H1 (cell line): ENCODE data around the gene DIP2C. TPM values are rescaled to one million over a fixed set of nuclear protein-coding genes. Genes with fewer than 3 reads are reported as not detected.

Source experiments
- CTCF ChIA-PET: fragments of 300-600 bp; sonication (Branson Sonifier 250); formaldehyde crosslinking; loops from one replicate; lab custom pipeline; 2021; ENCODE audit not compliant: partially characterized antibody; lab: Charles Lee
- POLR2A ChIA-PET: fragments of 300-600 bp; sonication (Branson Sonifier 250); formaldehyde crosslinking; loops from one replicate; lab custom pipeline; 2021; ENCODE audit warnings: inconsistent platforms; ENCODE audit not compliant: partially characterized antibody; lab: Charles Lee
- DNase-seq, 2 experiments: peaks; one replicate each; pipeline versions ENCODE4 v3.0.0 to v3.0.0-alpha.2; 2010 to 2022; ENCODE audit warnings: low spot score in 2 of 2, low read depth in 1 of 2, mixed read lengths in 1 of 2
- FAIRE-seq: peaks from 2 replicates; lab custom pipeline; 2011; peaks lifted over from hg19 to GRCh38; lab: Jason Lieb, UNC
- H2AFZ ChIP-seq: 2 replicates; pipeline ENCODE4 v1.8.1; 2012; ENCODE audit warnings: low read length, inconsistent platforms
- H2AK5ac ChIP-seq: 2 replicates; pipeline ENCODE4 v1.6.1; 2013; ENCODE audit warnings: low read depth, low read length
- H2BK120ac ChIP-seq: replicated peaks from 2 replicates; pipeline ENCODE3; 2013; ENCODE audit warnings: low read depth, low read length, inconsistent platforms
- H2BK12ac ChIP-seq: 2 replicates; pipeline ENCODE4 v1.6.1; 2013; ENCODE audit warnings: low read depth, low read length
- H2BK15ac ChIP-seq: 2 replicates; pipeline ENCODE4 v1.6.1; 2013; ENCODE audit warnings: low read length
- H2BK20ac ChIP-seq: 2 replicates; pipeline ENCODE4 v1.6.1; 2013; ENCODE audit warnings: low read length
- H2BK5ac ChIP-seq: 2 replicates; pipeline ENCODE4 v1.6.1; 2013; ENCODE audit warnings: low read depth, low read length
- H3K14ac ChIP-seq: 2 replicates; pipeline ENCODE4 v1.6.1; 2013; ENCODE audit warnings: inconsistent platforms; ENCODE audit not compliant: insufficient read length
- H3K18ac ChIP-seq: 2 replicates; pipeline ENCODE4 v1.6.1; 2013; ENCODE audit warnings: low read length; ENCODE audit errors: extremely low read depth
- H3K23ac ChIP-seq: 2 replicates; pipeline ENCODE4 v1.6.1; 2013; ENCODE audit warnings: inconsistent platforms; ENCODE audit not compliant: insufficient read length
- H3K23me2 ChIP-seq: 2 replicates; pipeline ENCODE4 v1.6.1; 2013; ENCODE audit warnings: low read depth, low read length
- H3K27ac ChIP-seq: 2 replicates; pipeline ENCODE4 v1.6.1; 2011; ENCODE audit warnings: low read depth, low read length, inconsistent platforms
- H3K27me3 ChIP-seq, 4 experiments: replicated peaks in 1 of 4; 1 replicate in 1 of 4; 2 replicates in 3 of 4; pipeline versions ENCODE4 v1.6.1 to v1.8.1; 2011 to 2013; ENCODE audit warnings: low read length in 3 of 4, mild to moderate bottlenecking in 3 of 4, inconsistent platforms in 2 of 4, mixed read lengths in 2 of 4, moderate library complexity in 1 of 4; ENCODE audit not compliant: control insufficient read depth in 3 of 4, insufficient read depth in 3 of 4; ENCODE audit errors: extremely low read depth in 1 of 4
- H3K36me3 ChIP-seq, 4 experiments: 2 replicates each; pipeline versions ENCODE4 v1.6.1 to v1.8.1; 2011 to 2013; ENCODE audit warnings: mild to moderate bottlenecking in 4 of 4, low read length in 3 of 4, moderate library complexity in 2 of 4, control low read depth in 1 of 4, inconsistent platforms in 1 of 4; ENCODE audit not compliant: insufficient read depth in 4 of 4, control insufficient read depth in 2 of 4
- H3K4ac ChIP-seq: replicated peaks from 2 replicates; pipeline ENCODE3; 2013; ENCODE audit warnings: low read length, low read depth, mixed read lengths, inconsistent platforms; ENCODE audit not compliant: insufficient read length
- H3K4me1 ChIP-seq, 4 experiments: replicated peaks in 1 of 4; 1 replicate in 1 of 4; 2 replicates in 3 of 4; pipeline versions ENCODE4 v1.6.1 to v1.8.1; 2011 to 2013; ENCODE audit warnings: low read length in 3 of 4, inconsistent platforms in 2 of 4, mixed read lengths in 1 of 4; ENCODE audit not compliant: insufficient read depth in 4 of 4, control insufficient read depth in 3 of 4
- H3K4me2 ChIP-seq, 2 experiments: 2 replicates each; pipeline versions ENCODE4 v1.6.1 to v1.8.1; 2011 to 2013; ENCODE audit warnings: low read depth in 2 of 2, low read length in 2 of 2, control low read depth in 1 of 2, inconsistent platforms in 1 of 2, mild to moderate bottlenecking in 1 of 2; ENCODE audit not compliant: insufficient read depth in 1 of 2
- H3K4me3 ChIP-seq, 4 experiments: fragments of 200-600, 300-600 bp in 1 of 4; sonication (generic), shearing (Covaris generic), sonication (Bioruptor Twin) in 1 of 4; 2 replicates each; pipeline versions ENCODE4 v1.5.1 to v1.8.1; 2011 to 2016; ENCODE audit warnings: low read length in 4 of 4, low read depth in 3 of 4, control low read depth in 2 of 4, inconsistent platforms in 2 of 4, mild to moderate bottlenecking in 2 of 4, mixed read lengths in 1 of 4, moderate library complexity in 1 of 4; ENCODE audit not compliant: insufficient read depth in 2 of 4; ENCODE audit errors: extremely low read depth in 1 of 4
- H3K56ac ChIP-seq: replicated peaks from 2 replicates; pipeline ENCODE3; 2013; ENCODE audit warnings: low read depth, mild to moderate bottlenecking, mixed read lengths, low read length, inconsistent platforms; ENCODE audit not compliant: insufficient read length
- H3K79me1 ChIP-seq: 2 replicates; pipeline ENCODE4 v1.6.1; 2013; ENCODE audit warnings: low read depth, low read length, control low read depth
- H3K79me2 ChIP-seq, 2 experiments: 2 replicates each; pipeline versions ENCODE4 v1.6.1 to v1.8.1; 2012 to 2013; ENCODE audit warnings: low read length in 2 of 2, mild to moderate bottlenecking in 2 of 2, inconsistent platforms in 1 of 2; ENCODE audit not compliant: insufficient read depth in 2 of 2, control insufficient read depth in 1 of 2
- H3K9ac ChIP-seq, 4 experiments: replicated peaks in 1 of 4; 1 replicate in 1 of 4; 2 replicates in 3 of 4; pipeline versions ENCODE4 v1.6.1 to v1.8.1; 2011 to 2013; ENCODE audit warnings: low read depth in 3 of 4, low read length in 3 of 4, control low read depth in 2 of 4, mild to moderate bottlenecking in 2 of 4, moderate library complexity in 2 of 4, inconsistent platforms in 1 of 4; ENCODE audit errors: extremely low read depth in 1 of 4
- H3K9me3 ChIP-seq, 2 experiments: 2 replicates each; pipeline versions ENCODE4 v1.6.1 to v1.8.1; 2012 to 2013; ENCODE audit warnings: mild to moderate bottlenecking in 2 of 2, moderate library complexity in 2 of 2, control low read depth in 1 of 2, inconsistent platforms in 1 of 2, low read depth in 1 of 2, low read length in 1 of 2, mixed read lengths in 1 of 2; ENCODE audit not compliant: insufficient read depth in 2 of 2
- H4K20me1 ChIP-seq, 2 experiments: replicated peaks in 1 of 2; 2 replicates each; pipeline versions ENCODE3 to v1.8.1; 2011 to 2013; ENCODE audit warnings: inconsistent platforms in 2 of 2, low read length in 2 of 2, mild to moderate bottlenecking in 1 of 2; ENCODE audit not compliant: insufficient read depth in 2 of 2, control insufficient read depth in 1 of 2
- H4K5ac ChIP-seq: 2 replicates; pipeline ENCODE4 v1.6.1; 2013; ENCODE audit warnings: low read length, low read depth, mixed read lengths, inconsistent platforms; ENCODE audit not compliant: insufficient read length
- H4K8ac ChIP-seq: 2 replicates; pipeline ENCODE4 v1.8.0; 2013; ENCODE audit warnings: mild to moderate bottlenecking, moderate library complexity, low read length, inconsistent platforms; ENCODE audit not compliant: insufficient read depth; ENCODE audit errors: extremely low read depth
- H4K91ac ChIP-seq: replicated peaks from 2 replicates; pipeline ENCODE3; 2013; ENCODE audit warnings: low read length, mixed read lengths, inconsistent platforms; ENCODE audit not compliant: insufficient read length
- ATF2 ChIP-seq: IDR thresholded peaks from 2 replicates; pipeline ENCODE4 v1.6.1; 2012; ENCODE audit warnings: low read length, inconsistent platforms
- CTCF ChIP-seq, 3 experiments: IDR thresholded peaks; 1 replicate in 2 of 3; 2 replicates in 1 of 3; pipeline versions ENCODE4 v1.5.1 to v1.6.1; 2011; ENCODE audit warnings: low read length in 3 of 3, mild to moderate bottlenecking in 3 of 3, inconsistent platforms in 2 of 3, low read depth in 1 of 3, moderate library complexity in 1 of 3; ENCODE audit not compliant: insufficient read depth in 1 of 3; ENCODE audit errors: control extremely low read depth in 1 of 3
- E2F6 ChIP-seq: IDR thresholded peaks from 2 replicates; pipeline ENCODE4 v1.6.1; 2012; ENCODE audit warnings: inconsistent platforms
- PHF8 ChIP-seq: fragments of 200-600 bp; sonication (generic); conservative IDR thresholded peaks from 2 replicates; pipeline ENCODE4 v1.7.1; 2012; ENCODE audit warnings: low read depth, mild to moderate bottlenecking, inconsistent platforms, low read length, moderate library complexity
- SIRT6 ChIP-seq: IDR thresholded peaks from one replicate; pipeline ENCODE4 v1.7.1; 2012; ENCODE audit warnings: low read length, inconsistent platforms
- TAF7 ChIP-seq: optimal IDR thresholded peaks from 2 replicates; pipeline ENCODE3; 2011; ENCODE audit warnings: low read depth, mild to moderate bottlenecking, inconsistent platforms, low read length, moderate library complexity, borderline replicate concordance
- WGBS, 2 experiments: shearing (Covaris generic) in 1 of 2; methylation state at CpG; one replicate each; pipeline versions ENCODE4 v1.1.6 to v1.1.7; 2013 to 2015; ENCODE audit warnings: low lambda C conversion rate in 2 of 2, mixed read lengths in 2 of 2, inconsistent platforms in 1 of 2, low coverage in 1 of 2, missing lambda C conversion rate in 1 of 2; ENCODE audit not compliant: insufficient replicate concordance in 2 of 2, insufficient coverage in 1 of 2, insufficient read length in 1 of 2; ENCODE audit errors: extremely low coverage in 1 of 2, missing lambda C conversion rate in 1 of 2; 5-methylcytosine and 5-hydroxymethylcytosine counted together
- polyA plus RNA-seq, 7 experiments: library from polyadenylated mRNA; depleted of rRNA in 3 of 7; stranded (reverse) in 5 of 7; unstranded in 2 of 7; fragments of >200 nt in 5 of 7; fragments of 200-250 nt in 2 of 7; gene quantifications; 1 replicate in 5 of 7; 2 replicates in 1 of 7; 4 replicates in 1 of 7; pipeline versions ENCODE4 v1.2.1 to v1.2.3, GENCODE V29; 2011 to 2013; ENCODE audit warnings: missing spikeins in 2 of 7, mixed read lengths in 2 of 7
- total RNA-seq: library from RNA; stranded (reverse); fragmentation: NEBNext Ultra II Directional; extraction: Animal tissue kit (Norgen Biotek cat#: 25700); gene quantifications from 2 replicates; pipeline ENCODE4 v1.2.1, GENCODE V29; 2021

The DIP2C gene
- total and polyA plus RNA-seq, 2 of the 8 experiments (the other 6 are each of a cell fraction or from before 2014, with no cell fraction given) = 3.8 to 9.3 TPM

- WGBS, 2 experiments = 89% methylated on average over 15 of the region's 15 CpGs; no CpG with 5 or more reads in 1 of the 2 experiments
- no peak for FAIRE-seq
Measured at GRCh38 chr10:324593-324992, 364.9 kb downstream of the DIP2C start.

More at GRCh38 chr10:324593-324992, 364.9 kb downstream of the DIP2C start:
- Histone ChIP-seq H4K5ac (no peak overlapping the region), H3K56ac (no peak overlapping the region), H3K23ac (no peak overlapping the region), H4K91ac (no peak overlapping the region), H3K36me3 (0 out of 8 replicates have a peak, but pooled peaks cover 0 to 3% (median 0%) of the 10 kb centered on the region in 4 experiments), H2BK12ac (no peak overlapping the region), H2BK20ac (no peak overlapping the region), H3K23me2 (no peaks in the 10 kb centered on the region), H2BK120ac (no peak overlapping the region), H2BK15ac (no peak overlapping the region), H4K8ac (no peak overlapping the region), H3K27ac (no peak overlapping the region), H3K4me2 (no peak overlapping the region), H3K27me3 (no peaks in the 10 kb centered on the region), H3K14ac (no peak overlapping the region), H2BK5ac (no peak overlapping the region), H2AK5ac (no peak overlapping the region), H3K9me3 (no peaks in the 10 kb centered on the region), H2AFZ (no peak overlapping the region), H3K79me2 (no peaks in the 10 kb centered on the region), H3K9ac (no peak overlapping the region), H3K4me3 (no peak overlapping the region), H4K20me1 (peaks cover 0 to 2% of the 10 kb centered on the region in 2 experiments), H3K18ac (no peak overlapping the region), H3K4me1 (peaks cover 0 to 1% (median 0%) of the 10 kb centered on the region in 4 experiments; a peak in 3 of 7 replicates), H3K4ac (no peak overlapping the region), H3K79me1 (no peaks in the 10 kb centered on the region)
- ChIA-PET CTCF (no interaction called here), POLR2A (no interaction called here)
- TF ChIP-seq E2F6 (no peak), SIRT6 (no peak), TAF7 (no peak), ATF2 (no peak), CTCF (IDR thresholded peaks at IDR 0.05; ENCODE audit: control extremely low read depth in 1 of 3, insufficient read depth in 1 of 3, low read depth in 1 of 3, low read length in 3 of 3) (no peak), PHF8 (no peak)
- no peak for DNase-seq
